Cardiac muscle cell (in vitro differentiated cells and primary cell): Measurements from ENCODE around the gene SCN3B. TPM values are rescaled to one million over a fixed set of nuclear protein-coding genes. Genes with fewer than 3 reads are reported as not detected.

Experiments used
- DNase-seq, 2 donors: peaks; one replicate each; pipeline versions ENCODE4 v3.0.0 to v3.0.0-alpha.2; 2010 to 2017; ENCODE audit warnings: low read depth in 1 of 2, low spot score in 1 of 2
- H3K27ac ChIP-seq: fragments of 200-600 bp; sonication (generic); 2 replicates; pipeline ENCODE4 v1.5.1; 2016
- H3K27me3 ChIP-seq: fragments of 200-600 bp; sonication (generic); 2 replicates; pipeline ENCODE4 v1.6.0; 2016; ENCODE audit warnings: control low read depth
- H3K36me3 ChIP-seq: fragments of 200-600 bp; sonication (generic); 2 replicates; pipeline ENCODE4 v1.5.1; 2016; ENCODE audit warnings: control low read depth
- H3K4me1 ChIP-seq: fragments of 200-600 bp; sonication (generic); 2 replicates; pipeline ENCODE4 v1.8.1; 2017; ENCODE audit warnings: low read depth, mild to moderate bottlenecking, mixed run types
- H3K4me3 ChIP-seq: fragments of 200-600 bp; sonication (generic); 2 replicates; pipeline ENCODE4 v1.5.1; 2016; ENCODE audit warnings: mild to moderate bottlenecking
- H3K9me3 ChIP-seq: fragments of 200-600 bp; sonication (generic); 2 replicates; pipeline ENCODE4 v1.5.1; 2017; ENCODE audit warnings: low read depth, mild to moderate bottlenecking, control low read depth
- polyA plus RNA-seq: library from polyadenylated mRNA; unstranded; fragments of >200 nt; fragmentation: Nextera tagmentation; extraction: Ambion mirVana; gene quantifications from 2 replicates; pipeline ENCODE4 v1.2.1, GENCODE V29; 2016
- total RNA-seq: library from RNA; depleted of rRNA; stranded (reverse); fragments of >200 nt; gene quantifications from 2 replicates; pipeline ENCODE4 v1.2.3, GENCODE V29; 2016
- TF ChIP-seq, protein P1 (sequence below): IDR thresholded peaks from 2 replicates; pipeline ENCODE4 v1.5.1; 2012; ENCODE audit warnings: low read depth, mild to moderate bottlenecking, low read length

The SCN3B gene
- total and polyA plus RNA-seq, 2 experiments from 2014 or later: 0.12 to 0.77 TPM

DNA sequence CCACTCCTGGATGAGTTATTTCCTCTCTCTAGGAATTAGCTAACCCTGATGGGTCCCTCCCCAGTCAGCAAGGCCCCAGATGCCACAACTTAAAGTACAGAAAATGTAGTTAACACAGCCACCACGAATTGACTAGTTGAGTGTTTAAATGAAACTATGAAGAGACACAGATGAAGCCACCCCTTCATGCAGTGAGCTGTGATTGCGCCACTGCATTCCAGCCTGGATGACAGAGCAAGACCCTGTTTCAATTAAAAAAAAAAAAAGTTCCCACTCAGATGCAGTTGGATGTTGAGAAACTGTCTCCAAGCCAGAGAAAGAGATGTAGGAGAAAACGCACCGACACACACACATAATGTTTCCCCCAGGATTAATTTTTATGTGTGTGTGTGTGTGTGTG is 53.3 kb downstream of the SCN3B start:
- H3K4me1 ChIP-seq: no peaks in the 10 kb centered on the region
- no peaks in the 10 kb centered on the region for H3K27me3 ChIP-seq
- TF ChIP-seq, protein P1, sequence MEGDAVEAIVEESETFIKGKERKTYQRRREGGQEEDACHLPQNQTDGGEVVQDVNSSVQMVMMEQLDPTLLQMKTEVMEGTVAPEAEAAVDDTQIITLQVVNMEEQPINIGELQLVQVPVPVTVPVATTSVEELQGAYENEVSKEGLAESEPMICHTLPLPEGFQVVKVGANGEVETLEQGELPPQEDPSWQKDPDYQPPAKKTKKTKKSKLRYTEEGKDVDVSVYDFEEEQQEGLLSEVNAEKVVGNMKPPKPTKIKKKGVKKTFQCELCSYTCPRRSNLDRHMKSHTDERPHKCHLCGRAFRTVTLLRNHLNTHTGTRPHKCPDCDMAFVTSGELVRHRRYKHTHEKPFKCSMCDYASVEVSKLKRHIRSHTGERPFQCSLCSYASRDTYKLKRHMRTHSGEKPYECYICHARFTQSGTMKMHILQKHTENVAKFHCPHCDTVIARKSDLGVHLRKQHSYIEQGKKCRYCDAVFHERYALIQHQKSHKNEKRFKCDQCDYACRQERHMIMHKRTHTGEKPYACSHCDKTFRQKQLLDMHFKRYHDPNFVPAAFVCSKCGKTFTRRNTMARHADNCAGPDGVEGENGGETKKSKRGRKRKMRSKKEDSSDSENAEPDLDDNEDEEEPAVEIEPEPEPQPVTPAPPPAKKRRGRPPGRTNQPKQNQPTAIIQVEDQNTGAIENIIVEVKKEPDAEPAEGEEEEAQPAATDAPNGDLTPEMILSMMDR: no peak
- H3K36me3 ChIP-seq: peaks cover 29% of the 10 kb centered on the region
- H3K9me3 ChIP-seq: no peaks in the 10 kb centered on the region
- no peak overlapping the region for H3K4me3 ChIP-seq
- H3K27ac ChIP-seq: no peak overlapping the region
- DNase-seq: peak in 1 of 2 donors; percentile 76

DNA sequence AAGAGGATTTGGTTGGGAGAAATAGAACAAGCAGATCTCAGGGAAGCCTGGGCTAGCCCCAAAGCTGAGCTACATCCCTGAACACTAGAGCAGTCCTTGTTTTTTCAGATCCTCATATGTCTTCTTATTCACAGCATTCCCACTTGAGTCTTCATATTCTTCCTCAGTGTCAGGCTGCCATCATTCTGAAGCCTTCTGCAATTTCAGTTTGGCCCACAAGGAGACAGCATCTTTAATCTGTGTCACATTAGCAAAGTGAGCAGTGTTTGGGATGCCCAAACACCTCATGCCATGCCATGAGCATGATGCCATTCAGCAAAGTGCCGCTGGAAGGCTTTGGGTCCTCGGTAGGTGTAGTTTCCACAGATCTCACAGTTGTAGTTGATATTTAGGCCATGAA is 56.6 kb downstream of the SCN3B start:
- Histone ChIP-seq H3K36me3 (peaks cover 24% of the 10 kb centered on the region), H3K4me3 (no peak overlapping the region), H3K27me3 (no peaks in the 10 kb centered on the region), H3K27ac (no peak overlapping the region), H3K4me1 (no peaks in the 10 kb centered on the region), H3K9me3 (no peaks in the 10 kb centered on the region)
- TF ChIP-seq, protein P1: no peak
- DNase-seq: no peak

DNA sequence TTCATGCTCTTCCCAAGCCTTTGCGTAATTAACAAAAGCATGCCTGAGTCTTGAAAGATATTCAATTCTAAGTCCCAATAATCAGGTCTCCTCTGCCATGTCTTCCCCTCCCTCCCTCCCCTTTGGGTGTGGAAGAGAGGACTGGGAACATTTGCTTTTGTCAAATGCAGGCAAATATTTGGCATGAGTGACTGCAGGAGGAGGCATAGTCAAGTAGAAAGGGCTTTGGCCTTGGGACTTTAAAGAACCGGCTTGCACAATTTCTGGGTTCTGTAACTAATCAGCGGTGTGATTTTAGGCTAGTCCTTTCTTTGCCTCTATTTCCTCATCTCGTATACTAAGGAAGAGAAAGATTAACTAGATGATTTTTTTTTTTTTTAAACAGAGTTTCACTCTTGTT is 59.5 kb downstream of the SCN3B start:
- no peaks in the 10 kb centered on the region for H3K27me3 ChIP-seq
- TF ChIP-seq, protein P1: no peak
- no peak overlapping the region for H3K27ac ChIP-seq
- peaks cover 18% of the 10 kb centered on the region for H3K36me3 ChIP-seq
- H3K4me3 ChIP-seq: no peak overlapping the region
- H3K9me3 ChIP-seq: no peaks in the 10 kb centered on the region
- H3K4me1 ChIP-seq: no peaks in the 10 kb centered on the region
- no peak for DNase-seq

DNA sequence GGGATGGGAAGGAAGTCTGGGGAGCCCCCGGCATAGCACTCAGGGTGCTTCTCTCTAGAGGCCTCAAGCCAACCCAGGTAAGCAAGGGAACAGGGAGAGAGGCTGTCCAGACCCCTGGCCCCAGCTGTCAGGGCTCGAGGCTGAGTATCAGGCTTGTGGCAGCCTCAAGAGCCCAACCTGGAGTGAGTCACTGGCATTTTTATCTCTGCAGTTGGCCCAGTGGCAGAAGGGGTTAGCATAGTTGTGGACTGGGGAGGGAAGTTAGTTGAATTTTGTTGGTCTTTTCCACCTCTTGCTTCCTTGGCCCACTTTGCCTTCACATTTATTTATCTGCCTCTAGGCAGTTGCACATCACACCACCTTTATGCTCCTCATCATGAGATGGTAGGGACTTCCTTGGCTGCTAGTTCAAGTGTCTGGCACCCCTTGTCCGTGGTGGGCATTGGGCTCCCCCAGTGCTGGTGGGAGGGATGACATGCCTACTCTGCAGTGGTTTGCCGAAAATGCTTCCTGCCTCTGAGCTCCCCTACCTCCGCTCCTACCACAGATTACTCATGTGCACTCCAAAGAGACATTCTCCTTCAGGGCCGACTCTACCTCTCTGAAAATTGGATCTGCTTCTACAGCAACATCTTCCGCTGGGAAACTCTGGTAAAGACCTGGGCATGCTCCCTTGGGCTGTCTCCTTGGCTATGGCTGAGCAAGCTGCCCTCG is 60.1 kb downstream of the SCN3B start:
- peak; percentile 14 to 42 for DNase-seq
- TF ChIP-seq, protein P1: no peak
- Histone ChIP-seq H3K4me1 (no peaks in the 10 kb centered on the region), H3K36me3 (peaks cover 16% of the 10 kb centered on the region), H3K9me3 (no peaks in the 10 kb centered on the region), H3K27me3 (no peaks in the 10 kb centered on the region), H3K4me3 (no peak overlapping the region), H3K27ac (no peak overlapping the region)

DNA sequence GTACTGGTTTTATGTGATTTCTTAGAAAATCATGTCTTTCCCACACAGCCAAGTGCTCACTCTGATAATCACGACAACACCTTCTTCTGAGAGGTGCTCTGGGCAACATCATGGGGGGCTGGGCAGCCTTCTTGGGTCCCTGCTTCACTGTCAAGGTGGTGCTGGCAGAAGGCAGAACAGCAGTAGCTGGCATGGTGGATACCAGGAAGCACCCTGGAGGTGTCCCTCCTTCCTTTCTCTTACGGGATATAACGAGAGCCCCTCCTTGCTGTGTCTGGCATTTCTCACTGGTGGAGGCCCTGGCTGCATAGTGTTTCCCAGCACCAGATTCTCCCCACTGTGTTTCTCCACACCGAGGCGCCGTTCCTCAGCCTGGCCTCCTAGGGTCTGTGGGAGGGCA is 60.9 kb downstream of the SCN3B start:
- H3K4me1 ChIP-seq: no peaks in the 10 kb centered on the region
- DNase-seq: no peak
- peaks cover 11% of the 10 kb centered on the region for H3K36me3 ChIP-seq
- no peaks in the 10 kb centered on the region for H3K27me3 ChIP-seq
- no peak overlapping the region for H3K4me3 ChIP-seq
- TF ChIP-seq, protein P1: no peak
- H3K9me3 ChIP-seq: no peaks in the 10 kb centered on the region
- no peak overlapping the region for H3K27ac ChIP-seq
